Endothelial cell of umbilical vein (primary cell): ENCODE results near the gene VWCE. TPM values are rescaled to one million over a fixed set of nuclear protein-coding genes. Genes with fewer than 3 reads are reported as not detected.

ENCODE experiments used
- BruUV-seq: library from RNA; stranded (reverse); fragments of 400-500 nt; replicated peaks from 2 replicates; lab custom pipeline; 2021; lab: Mats Ljungman, UMichigan
- CTCF ChIA-PET: fragments of 300-600, 350-600 bp; sonication (Branson Sonifier 250); formaldehyde crosslinking; loops from one replicate; lab custom pipeline; 2021; ENCODE audit warnings: antibody characterized with exemption, inconsistent platforms; lab: Charles Lee
- POLR2A ChIA-PET: fragments of 300-600, 350-600 bp; sonication (Branson Sonifier 250); formaldehyde crosslinking; loops from one replicate; lab custom pipeline; 2021; ENCODE audit warnings: antibody characterized with exemption, inconsistent platforms; lab: Charles Lee
- DNase-seq: peaks from one replicate; pipeline ENCODE4 v3.0.0-alpha.2; 2011; ENCODE audit warnings: low read depth, low spot score
- FAIRE-seq: peaks from 2 replicates; lab custom pipeline; 2011; peaks lifted over from hg19 to GRCh38; lab: Jason Lieb, UNC
- H2AFZ ChIP-seq: 2 replicates; pipeline ENCODE4 v1.6.0; 2012; ENCODE audit warnings: low read depth, low read length, control low read depth, inconsistent platforms
- H3K27ac ChIP-seq: 2 replicates; pipeline ENCODE4 v1.5.1; 2011; ENCODE audit warnings: low read depth, mild to moderate bottlenecking, control low read depth, low read length, moderate library complexity; ENCODE audit not compliant: insufficient read depth
- H3K27me3 ChIP-seq, 2 experiments: 2 replicates each; pipeline versions ENCODE4 v1.6.0 to v1.6.1; 2011; ENCODE audit warnings: low read length in 2 of 2, mixed read lengths in 1 of 2; ENCODE audit not compliant: control insufficient read depth in 2 of 2, insufficient read depth in 2 of 2
- H3K36me3 ChIP-seq, 2 experiments: 2 replicates in 1 of 2; 3 replicates in 1 of 2; pipeline ENCODE4 v1.5.1; 2011; ENCODE audit warnings: low read length in 2 of 2, mild to moderate bottlenecking in 1 of 2, moderate library complexity in 1 of 2; ENCODE audit not compliant: control insufficient read depth in 2 of 2, insufficient read depth in 2 of 2; ENCODE audit errors: extremely low read depth in 1 of 2
- H3K4me1 ChIP-seq: 3 replicates; pipeline ENCODE4 v1.5.1; 2011; ENCODE audit warnings: mild to moderate bottlenecking, low read length; ENCODE audit not compliant: control insufficient read depth, insufficient read depth; ENCODE audit errors: extremely low read depth
- H3K4me2 ChIP-seq: 2 replicates; pipeline ENCODE4 v1.6.1; 2011; ENCODE audit warnings: low read length, control low read depth, mixed read lengths; ENCODE audit not compliant: insufficient read depth
- H3K4me3 ChIP-seq, 3 experiments: fragments of 200-600 bp in 1 of 3; sonication (generic), shearing (Covaris generic) in 1 of 3; replicated peaks in 1 of 3; 2 replicates each; pipeline ENCODE4 v1.5.1; 2011 to 2016; ENCODE audit warnings: control low read depth in 3 of 3, low read length in 3 of 3, mild to moderate bottlenecking in 2 of 3, inconsistent platforms in 1 of 3, low read depth in 1 of 3, moderate library complexity in 1 of 3; ENCODE audit not compliant: insufficient read depth in 1 of 3
- H3K79me2 ChIP-seq: 2 replicates; pipeline ENCODE4 v1.6.0; 2012; ENCODE audit warnings: low read length, inconsistent platforms; ENCODE audit not compliant: control insufficient read depth, insufficient read depth
- H3K9ac ChIP-seq: replicated peaks from 2 replicates; pipeline ENCODE3; 2011; ENCODE audit warnings: low read length, control low read depth; ENCODE audit not compliant: insufficient read depth; ENCODE audit errors: extremely low read depth
- H3K9me1 ChIP-seq: replicated peaks from 3 replicates; pipeline ENCODE4 v1.6.0; 2011; ENCODE audit warnings: mild to moderate bottlenecking, low read length; ENCODE audit not compliant: control insufficient read depth, insufficient read depth; ENCODE audit errors: extremely low read depth
- H3K9me3 ChIP-seq: replicated peaks from 2 replicates; pipeline ENCODE4 v1.5.1; 2012; ENCODE audit warnings: low read length, inconsistent platforms; ENCODE audit not compliant: control insufficient read depth, insufficient read depth
- H4K20me1 ChIP-seq: replicated peaks from 2 replicates; pipeline ENCODE3; 2011; ENCODE audit warnings: mild to moderate bottlenecking, low read length; ENCODE audit not compliant: control insufficient read depth, insufficient read depth; ENCODE audit errors: extremely low read depth
- EZH2 ChIP-seq: IDR thresholded peaks from 2 replicates; pipeline ENCODE4 v1.6.1; 2012; ENCODE audit warnings: borderline replicate concordance, low read depth, mild to moderate bottlenecking, moderate library complexity, low read length, inconsistent platforms; ENCODE audit not compliant: severe bottlenecking
- FOS ChIP-seq: IDR thresholded peaks from 2 replicates; pipeline ENCODE4 v1.6.1; 2011; ENCODE audit warnings: mild to moderate bottlenecking, low read length, moderate library complexity, borderline replicate concordance; ENCODE audit not compliant: insufficient read depth
- GATA2 ChIP-seq: IDR thresholded peaks from 2 replicates; pipeline ENCODE4 v1.7.0; 2011; ENCODE audit warnings: low read depth, mild to moderate bottlenecking, moderate library complexity, mixed read lengths, low read length; ENCODE audit not compliant: insufficient read length, insufficient read depth
- JUN ChIP-seq: IDR thresholded peaks from 2 replicates; pipeline ENCODE4 v1.6.1; 2011; ENCODE audit warnings: borderline replicate concordance, low read depth; ENCODE audit not compliant: insufficient read length, insufficient read depth
- MYC ChIP-seq: IDR thresholded peaks from one replicate; pipeline ENCODE4 v1.6.1; 2011; ENCODE audit warnings: mild to moderate bottlenecking, low read depth, low read length
- POLR2A ChIP-seq: IDR thresholded peaks from 2 replicates; pipeline ENCODE4 v1.6.1; 2012; ENCODE audit warnings: low read depth, mild to moderate bottlenecking, control low read depth, low read length
- POLR2AphosphoS5 ChIP-seq: IDR thresholded peaks from 2 replicates; pipeline ENCODE4 v1.6.1; 2012; ENCODE audit warnings: low read depth, mild to moderate bottlenecking, control low read depth, low read length, moderate library complexity; ENCODE audit not compliant: insufficient read depth
- dilution Hi-C: fragments of 300-500 bp; cut with MboI; formaldehyde crosslinking; loops from one replicate; pipeline ENCODE4 v1.15.0; 2019; ENCODE audit warnings: low sequenced_read_pairs; ENCODE audit not compliant: extremely low pct_ligation_motif_present
- intact Hi-C: fragments of 100-400 bp; cut with micrococcal nuclease; formaldehyde crosslinking; loops from one replicate; pipeline ENCODE4 v1.10.0; 2022
- polyA plus RNA-seq, 4 experiments: library from polyadenylated mRNA; depleted of rRNA in 3 of 4; stranded (reverse) in 3 of 4; unstranded in 1 of 4; fragments of >200 nt; gene quantifications; 2 replicates each; pipeline versions ENCODE4 v1.2.1 to v1.2.3, GENCODE V29; 2011 to 2012; ENCODE audit warnings: missing spikeins in 1 of 4
- total RNA-seq: library from RNA; stranded (reverse); gene quantifications from 2 replicates; pipeline ENCODE4 v1.2.3, GENCODE V29; 2021
- TF ChIP-seq, protein P1 (sequence below): IDR thresholded peaks from 2 replicates; pipeline ENCODE4 v1.6.1; 2011; ENCODE audit not compliant: insufficient read depth, insufficient read length
- TF ChIP-seq, protein P2 (sequence below), 2 donors: IDR thresholded peaks; 1 replicate in 1 of 2; 2 replicates in 1 of 2; pipeline ENCODE4 v1.5.1; 2011; ENCODE audit warnings: low read length in 2 of 2, mild to moderate bottlenecking in 2 of 2, moderate library complexity in 2 of 2, control low read depth in 1 of 2, inconsistent platforms in 1 of 2, low read depth in 1 of 2; ENCODE audit not compliant: insufficient read depth in 1 of 2; ENCODE audit errors: extremely low read depth in 1 of 2

The VWCE gene
- total and polyA plus RNA-seq, 2 donors (not counting 3 experiments of a cell fraction or from before 2014, with no cell fraction given) = 6.5 to 14.4 TPM

DNA sequence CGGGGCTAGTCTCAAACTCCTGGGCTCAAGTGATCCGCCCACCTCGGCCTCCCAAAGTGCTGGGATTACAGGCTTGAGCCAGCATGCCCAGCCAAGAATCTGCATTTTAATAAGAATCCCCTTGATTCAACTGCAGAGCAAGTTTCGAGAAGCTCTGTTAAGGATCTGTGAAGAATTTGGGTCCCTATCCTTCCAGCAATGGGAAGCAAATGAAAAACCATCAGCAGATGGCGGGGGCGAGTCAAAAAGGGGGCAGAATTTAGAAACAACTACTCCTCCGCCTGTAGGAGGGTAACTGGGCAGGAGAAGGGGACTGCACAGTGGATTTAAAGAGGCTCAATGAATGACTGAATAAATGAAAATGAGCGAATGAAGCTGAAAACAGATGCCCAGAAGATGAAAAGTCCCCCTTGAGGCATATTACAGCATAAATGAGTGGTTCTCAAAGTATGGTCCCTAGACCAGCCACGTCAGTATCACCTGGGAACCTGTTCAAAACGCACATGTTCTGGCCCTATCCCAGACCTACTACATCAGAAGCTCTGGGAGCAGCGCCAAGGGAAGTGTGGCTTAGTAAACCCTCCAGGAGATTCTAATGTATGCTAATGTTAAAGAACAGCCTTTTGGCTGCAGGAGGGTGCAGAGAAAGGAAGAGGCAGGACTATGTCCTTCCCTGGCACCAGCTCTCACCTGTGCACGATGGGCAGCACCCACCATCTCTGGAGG lies 15.0 kb downstream of the VWCE start:
- POLR2A ChIA-PET = no interaction called here
- no TSS peak for BruUV-seq

DNA sequence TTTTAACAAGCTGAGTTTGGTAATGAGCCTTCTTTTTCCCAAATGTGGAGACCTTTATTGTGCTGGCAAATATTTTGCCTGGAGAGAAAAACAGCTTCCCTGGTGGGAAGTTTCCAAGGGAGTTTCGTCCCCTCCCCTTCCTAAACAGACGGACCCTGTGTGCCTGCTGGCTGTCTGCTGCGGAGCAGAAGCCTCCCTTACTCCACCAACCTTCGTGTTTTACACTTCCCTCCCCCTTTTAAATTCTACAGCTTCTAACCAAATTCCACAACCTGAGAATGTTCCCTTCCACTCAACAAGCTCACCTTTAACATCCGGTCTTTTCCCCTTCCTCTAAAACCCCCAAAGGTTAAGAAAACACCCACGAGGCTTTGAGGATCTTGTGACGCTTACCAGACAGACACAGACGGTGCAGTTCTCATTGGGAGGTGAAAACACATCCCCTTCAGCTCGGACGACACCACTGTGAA lies 17.1 kb downstream of the VWCE start:
- Histone ChIP-seq H2AFZ (no peak overlapping the region), H3K4me2 (no peak overlapping the region), H3K4me1 (no peaks in the 10 kb centered on the region), H3K27me3 (peaks cover 0 to 3% of the 10 kb centered on the region in 2 experiments), H3K9me3 (no peaks in the 10 kb centered on the region), H4K20me1 (no peaks in the 10 kb centered on the region), H3K79me2 (no peaks in the 10 kb centered on the region), H3K36me3 (no peaks in the 10 kb centered on the region), H3K27ac (no peak overlapping the region), H3K4me3 (no peak overlapping the region), H3K9me1 (no peaks in the 10 kb centered on the region), H3K9ac (no peak overlapping the region)
- ChIA-PET CTCF (interaction anchor here (0.8 to 1.1 kb wide), 2 partner anchors 16 to 19 kb away, joined by 3 read pairs; no protein-coding TSS in a partner anchor), POLR2A (no interaction called here)
- DNase-seq = no peak
- intact Hi-C loops = no loop called here
- no TSS peak for BruUV-seq
- FAIRE-seq = no peak
- no peak for TF ChIP-seq JUN
- TF ChIP-seq, protein P1, sequence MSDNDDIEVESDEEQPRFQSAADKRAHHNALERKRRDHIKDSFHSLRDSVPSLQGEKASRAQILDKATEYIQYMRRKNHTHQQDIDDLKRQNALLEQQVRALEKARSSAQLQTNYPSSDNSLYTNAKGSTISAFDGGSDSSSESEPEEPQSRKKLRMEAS = no peak
- no peak for TF ChIP-seq FOS
- no peak for TF ChIP-seq GATA2
- TF ChIP-seq EZH2 = no peak
- TF ChIP-seq, protein P2, sequence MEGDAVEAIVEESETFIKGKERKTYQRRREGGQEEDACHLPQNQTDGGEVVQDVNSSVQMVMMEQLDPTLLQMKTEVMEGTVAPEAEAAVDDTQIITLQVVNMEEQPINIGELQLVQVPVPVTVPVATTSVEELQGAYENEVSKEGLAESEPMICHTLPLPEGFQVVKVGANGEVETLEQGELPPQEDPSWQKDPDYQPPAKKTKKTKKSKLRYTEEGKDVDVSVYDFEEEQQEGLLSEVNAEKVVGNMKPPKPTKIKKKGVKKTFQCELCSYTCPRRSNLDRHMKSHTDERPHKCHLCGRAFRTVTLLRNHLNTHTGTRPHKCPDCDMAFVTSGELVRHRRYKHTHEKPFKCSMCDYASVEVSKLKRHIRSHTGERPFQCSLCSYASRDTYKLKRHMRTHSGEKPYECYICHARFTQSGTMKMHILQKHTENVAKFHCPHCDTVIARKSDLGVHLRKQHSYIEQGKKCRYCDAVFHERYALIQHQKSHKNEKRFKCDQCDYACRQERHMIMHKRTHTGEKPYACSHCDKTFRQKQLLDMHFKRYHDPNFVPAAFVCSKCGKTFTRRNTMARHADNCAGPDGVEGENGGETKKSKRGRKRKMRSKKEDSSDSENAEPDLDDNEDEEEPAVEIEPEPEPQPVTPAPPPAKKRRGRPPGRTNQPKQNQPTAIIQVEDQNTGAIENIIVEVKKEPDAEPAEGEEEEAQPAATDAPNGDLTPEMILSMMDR (IDR thresholded peaks at IDR 0.05; ENCODE audit: extremely low read depth in 1 of 2, insufficient read depth in 1 of 2, low read depth in 1 of 2, low read length in 2 of 2) = no peak
- TF ChIP-seq POLR2AphosphoS5 = no peak
- no peak for TF ChIP-seq POLR2A
- no peak for TF ChIP-seq MYC
- dilution Hi-C loops = no loop called here

More for the DNA sequence above, 15.0 kb downstream of the VWCE start:
- H3K27me3 ChIP-seq = peaks cover 0 to 3% of the 10 kb centered on the region in 2 experiments
- H3K9me3 ChIP-seq = no peaks in the 10 kb centered on the region
- H3K9me1 ChIP-seq = no peaks in the 10 kb centered on the region
- no peak overlapping the region for H3K27ac ChIP-seq
- H3K9ac ChIP-seq = no peak overlapping the region
- no peaks in the 10 kb centered on the region for H3K4me1 ChIP-seq
- no peak for DNase-seq
- no peak overlapping the region for H2AFZ ChIP-seq
- no peak for FAIRE-seq
- H4K20me1 ChIP-seq = no peaks in the 10 kb centered on the region
- H3K79me2 ChIP-seq = no peaks in the 10 kb centered on the region
- intact Hi-C loops = no loop called here
- H3K4me2 ChIP-seq = no peak overlapping the region
- H3K36me3 ChIP-seq = no peaks in the 10 kb centered on the region
- dilution Hi-C loops = no loop called here
- no peak overlapping the region for H3K4me3 ChIP-seq
- CTCF ChIA-PET = no interaction called here
- no peak for TF ChIP-seq EZH2
- no peak for TF ChIP-seq POLR2AphosphoS5
- TF ChIP-seq POLR2A = no peak
- no peak for TF ChIP-seq FOS
- TF ChIP-seq, protein P1 = no peak
- no peak for TF ChIP-seq GATA2
